SK-N-SH (cell line): Measurements from ENCODE around the gene CNN2.

Experiments used
- CHD2 ChIP-seq: fragments of 150-350 bp; IDR thresholded peaks from 2 replicates; pipeline ENCODE4 v1.6.1; 2018; ENCODE audit warnings: low read length; ENCODE audit not compliant: partially characterized antibody
- FOSL2 ChIP-seq: IDR thresholded peaks from 2 replicates; pipeline ENCODE4 v1.4.0; 2012; ENCODE audit warnings: low read depth, mild to moderate bottlenecking, moderate library complexity, borderline replicate concordance
- MEF2A ChIP-seq: IDR thresholded peaks from 2 replicates; pipeline ENCODE4 v1.4.0; 2012; ENCODE audit warnings: low read depth, borderline replicate concordance
- MXI1 ChIP-seq: IDR thresholded peaks from 2 replicates; pipeline ENCODE4 v1.6.1; 2012; ENCODE audit warnings: mild to moderate bottlenecking, low read depth, low read length, improper control_type of control experiment
- POLR2AphosphoS5 ChIP-seq: IDR thresholded peaks from 2 replicates; pipeline ENCODE4 v1.6.1; 2012; ENCODE audit warnings: low read depth, low read length
- RAD21 ChIP-seq: IDR thresholded peaks from 2 replicates; pipeline ENCODE4 v1.6.1; 2012; ENCODE audit warnings: mild to moderate bottlenecking, low read length
- RCOR1 ChIP-seq: fragments of 150-350 bp; IDR thresholded peaks from 2 replicates; pipeline ENCODE4 v1.6.1; 2017; ENCODE audit warnings: antibody characterized with exemption, low read length
- SIN3A ChIP-seq: IDR thresholded peaks from 2 replicates; pipeline ENCODE4 v1.6.1; 2012; ENCODE audit warnings: low read depth, mild to moderate bottlenecking, low read length, moderate library complexity, borderline replicate concordance
- SMC3 ChIP-seq: IDR thresholded peaks from 2 replicates; pipeline ENCODE4 v1.6.1; 2012; ENCODE audit warnings: low read depth, low read length, improper control_type of control experiment
- TAF1 ChIP-seq: IDR thresholded peaks from 2 replicates; pipeline ENCODE4 v1.6.1; 2012; ENCODE audit warnings: low read depth, mild to moderate bottlenecking, low read length, moderate library complexity, borderline replicate concordance
- TEAD4 ChIP-seq: IDR thresholded peaks from 2 replicates; pipeline ENCODE4 v1.4.0; 2012; ENCODE audit warnings: mild to moderate bottlenecking, borderline replicate concordance; ENCODE audit not compliant: insufficient read depth
- YY1 ChIP-seq: IDR thresholded peaks from 2 replicates; pipeline ENCODE4 v1.4.0; 2012; ENCODE audit warnings: low read depth, mild to moderate bottlenecking
- TF ChIP-seq, protein P1 (sequence below): fragments of 200-600 bp; sonication (generic); IDR thresholded peaks from 2 replicates; pipeline ENCODE4 v1.6.1; 2017; ENCODE audit warnings: antibody characterized with exemption, mild to moderate bottlenecking, moderate library complexity

DNA sequence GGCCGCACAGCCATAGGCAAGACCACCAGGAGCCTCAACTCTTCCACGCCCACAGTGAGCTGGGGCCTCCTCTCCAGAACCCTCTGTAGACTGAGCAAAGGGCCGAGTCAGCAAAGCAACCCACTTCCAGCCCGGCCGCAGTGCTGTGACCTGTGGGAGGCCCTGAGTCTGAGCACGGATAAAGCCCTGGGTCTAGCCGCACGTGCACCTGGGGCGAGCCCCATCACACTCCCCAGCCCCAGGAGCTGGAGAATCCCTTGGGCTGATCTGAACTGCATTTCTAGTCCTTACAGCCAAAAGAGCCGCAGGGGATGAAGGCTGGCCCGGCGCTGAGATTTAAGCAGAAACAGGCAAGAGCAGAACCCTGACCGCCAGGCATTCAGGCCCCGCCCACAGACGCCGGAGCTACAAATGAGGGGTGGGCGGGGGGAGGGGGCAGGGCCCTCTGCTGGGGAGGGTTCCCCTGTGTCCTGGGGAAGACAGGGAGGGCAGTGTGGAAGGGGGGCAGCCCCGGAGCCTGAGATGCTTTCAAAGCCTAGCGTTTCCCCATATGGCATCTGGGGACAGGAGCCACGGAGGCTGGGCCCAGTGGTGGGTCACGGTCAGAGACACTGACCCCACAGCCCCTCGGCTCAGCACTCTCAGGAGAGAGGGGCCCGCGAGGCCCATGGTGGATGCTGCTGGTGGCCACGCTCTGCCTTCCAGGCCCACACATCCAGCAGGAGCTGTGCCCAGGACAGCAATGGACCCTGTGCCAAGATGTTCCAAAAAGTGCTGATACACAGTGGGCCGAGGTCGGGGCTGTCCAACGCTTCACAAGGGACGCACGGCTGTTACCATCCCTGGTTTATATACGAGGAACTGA is 10.4 kb upstream of the CNN2 start:
- TF ChIP-seq MXI1 (no peak), FOSL2 (no peak), POLR2AphosphoS5 (no peak), SIN3A (no peak), TAF1 (no peak), RCOR1 (no peak), SMC3 (no peak), YY1 (no peak), TEAD4 (no peak), RAD21 (no peak), CHD2 (no peak), MEF2A (no peak)
- TF ChIP-seq, protein P1, sequence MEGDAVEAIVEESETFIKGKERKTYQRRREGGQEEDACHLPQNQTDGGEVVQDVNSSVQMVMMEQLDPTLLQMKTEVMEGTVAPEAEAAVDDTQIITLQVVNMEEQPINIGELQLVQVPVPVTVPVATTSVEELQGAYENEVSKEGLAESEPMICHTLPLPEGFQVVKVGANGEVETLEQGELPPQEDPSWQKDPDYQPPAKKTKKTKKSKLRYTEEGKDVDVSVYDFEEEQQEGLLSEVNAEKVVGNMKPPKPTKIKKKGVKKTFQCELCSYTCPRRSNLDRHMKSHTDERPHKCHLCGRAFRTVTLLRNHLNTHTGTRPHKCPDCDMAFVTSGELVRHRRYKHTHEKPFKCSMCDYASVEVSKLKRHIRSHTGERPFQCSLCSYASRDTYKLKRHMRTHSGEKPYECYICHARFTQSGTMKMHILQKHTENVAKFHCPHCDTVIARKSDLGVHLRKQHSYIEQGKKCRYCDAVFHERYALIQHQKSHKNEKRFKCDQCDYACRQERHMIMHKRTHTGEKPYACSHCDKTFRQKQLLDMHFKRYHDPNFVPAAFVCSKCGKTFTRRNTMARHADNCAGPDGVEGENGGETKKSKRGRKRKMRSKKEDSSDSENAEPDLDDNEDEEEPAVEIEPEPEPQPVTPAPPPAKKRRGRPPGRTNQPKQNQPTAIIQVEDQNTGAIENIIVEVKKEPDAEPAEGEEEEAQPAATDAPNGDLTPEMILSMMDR: no peak
